Heart left ventricle (tissue), 16 donors: ENCODE measurements around the gene LCLAT1. TPM values are rescaled to one million over a fixed set of nuclear protein-coding genes. Genes with fewer than 3 reads are reported as not detected.

Source experiments
- ATAC-seq, 4 donors: fragments of 200-7000 bp; cut with Tn5 transposase; one replicate each; pipeline ENCODE4 v1.9.1; 2020 to 2022; ENCODE audit warnings: moderate library complexity in 4 of 4, mild to moderate bottlenecking in 3 of 4, moderate number of reproducible peaks in 1 of 4
- DNase-seq, 5 donors: peaks; one replicate each; pipeline ENCODE4 v3.0.0-alpha.2; 2020
- H3K27ac ChIP-seq, 12 donors: fragments of 200-600 bp; sonication (generic) in 4 of 12; one replicate each; pipeline versions ENCODE4 v1.5.0 to v1.8.0; 2016 to 2022; ENCODE audit warnings: mild to moderate bottlenecking in 2 of 12
- H3K27me3 ChIP-seq, 9 donors: fragments of 200-600 bp; sonication (generic) in 2 of 9; one replicate each; pipeline versions ENCODE4 v1.5.1 to v1.8.0; 2016 to 2022; ENCODE audit warnings: mild to moderate bottlenecking in 3 of 9
- H3K36me3 ChIP-seq, 9 donors: fragments of 200-600 bp; sonication (generic) in 2 of 9; one replicate each; pipeline versions ENCODE4 v1.5.0 to v1.8.0; 2018 to 2022; ENCODE audit warnings: mild to moderate bottlenecking in 2 of 9
- H3K4me1 ChIP-seq, 12 donors: fragments of 200-600 bp; sonication (generic) in 4 of 12; one replicate each; pipeline versions ENCODE4 v1.5.0 to v1.8.0; 2016 to 2022; ENCODE audit warnings: mild to moderate bottlenecking in 3 of 12
- H3K4me3 ChIP-seq, 12 donors: fragments of 200-600 bp; sonication (generic) in 4 of 12; one replicate each; pipeline versions ENCODE4 v1.5.0 to v1.8.0; 2017 to 2022; ENCODE audit warnings: mild to moderate bottlenecking in 9 of 12, moderate library complexity in 4 of 12
- H3K9me3 ChIP-seq, 12 donors: fragments of 200-600 bp; sonication (generic) in 4 of 12; one replicate each; pipeline versions ENCODE4 v1.5.0 to v1.8.0; 2016 to 2022; ENCODE audit warnings: mild to moderate bottlenecking in 1 of 12
- POLR2A ChIP-seq, 2 donors: fragments of 450-650 bp; IDR thresholded peaks; one replicate each; pipeline ENCODE4 v1.6.1; 2017; ENCODE audit warnings: antibody characterized with exemption in 2 of 2, mild to moderate bottlenecking in 2 of 2, moderate library complexity in 2 of 2
- WGBS, 4 donors: extraction: QIAGEN DNeasy Blood & Tissue Kit in 2 of 4; methylation state at CpG; one replicate each; pipeline versions ENCODE4 v1.1.5 to v1.1.7; 2013 to 2018; 5-methylcytosine and 5-hydroxymethylcytosine counted together
- intact Hi-C, 10 donors: fragments of 100-400 bp; cut with DNase I; formaldehyde crosslinking; loops; one replicate each; pipeline versions ENCODE4 v1.11.1 to v1.14.2; 2022
- polyA plus RNA-seq, 2 donors: library from polyadenylated mRNA; stranded (reverse); fragments of 200-250 nt; gene quantifications; one replicate each; pipeline ENCODE4 v1.2.3, GENCODE V29; 2013
- total RNA-seq, 9 donors: library from RNA; depleted of rRNA in 2 of 9; stranded (reverse); fragments of >200 nt in 2 of 9; fragmentation: NEBNext Ultra II Directional in 3 of 9; extraction: Animal tissue kit (Norgen Biotek cat#: 25700) in 3 of 9; gene quantifications; one replicate each; pipeline versions ENCODE4 v1.1.0 to v1.2.4, GENCODE V29; 2016 to 2023
- TF ChIP-seq, protein P1 (sequence below), 12 donors: fragments of 200-600 bp; sonication (generic) in 4 of 12; IDR thresholded peaks; one replicate each; pipeline versions ENCODE4 v1.5.0 to v1.8.0; 2018 to 2022; ENCODE audit warnings: antibody characterized with exemption in 12 of 12, mild to moderate bottlenecking in 5 of 12
- donor health status: ischemic (EF 13 %, LVEDD 7.1; RV severe dilation, severe dysfunction).
- donor health status: healthy with polysubstance abuse.
- donor health status: DM: no; HTN: yes; CAD: no.
- donor health status: DM: no; HTN: no; CAD: no.
- donor health status: ischemic (EF 25% LVEDD 6.9; RV normal size, moderate dysfunction).
- donor health status: ischemic (EF 25% LVEDD 5.7; RV mildly dilated, moderate dysfunction).
- donor health status: healthy.
- donor health status: DM: yes; HTN: yes; CAD: no.
- donor health status: ischemic (EF 35%, LVEDD 5.7; RV mildly dilated, moderate dysfunction).
- donor health status: nonischemic (EF 11% LVEDD 7.7; RV severe dilation, severe dysfunction).
- donor health status: DM: yes; HTN: yes; CAD: no.
- donor health status: PGD.
- donor health status: ischemic (EF 29% LVEDD 5.4; RV normal size, mild dysfunction).
- donor health status: nonischemic (EF 23%, LVEDD 6.1; RV moderate dilation, normal function).

LCLAT1 gene
- total and polyA plus RNA-seq, 11 donors: 9.8 to 70.2 (median 43.8) TPM

DNA sequence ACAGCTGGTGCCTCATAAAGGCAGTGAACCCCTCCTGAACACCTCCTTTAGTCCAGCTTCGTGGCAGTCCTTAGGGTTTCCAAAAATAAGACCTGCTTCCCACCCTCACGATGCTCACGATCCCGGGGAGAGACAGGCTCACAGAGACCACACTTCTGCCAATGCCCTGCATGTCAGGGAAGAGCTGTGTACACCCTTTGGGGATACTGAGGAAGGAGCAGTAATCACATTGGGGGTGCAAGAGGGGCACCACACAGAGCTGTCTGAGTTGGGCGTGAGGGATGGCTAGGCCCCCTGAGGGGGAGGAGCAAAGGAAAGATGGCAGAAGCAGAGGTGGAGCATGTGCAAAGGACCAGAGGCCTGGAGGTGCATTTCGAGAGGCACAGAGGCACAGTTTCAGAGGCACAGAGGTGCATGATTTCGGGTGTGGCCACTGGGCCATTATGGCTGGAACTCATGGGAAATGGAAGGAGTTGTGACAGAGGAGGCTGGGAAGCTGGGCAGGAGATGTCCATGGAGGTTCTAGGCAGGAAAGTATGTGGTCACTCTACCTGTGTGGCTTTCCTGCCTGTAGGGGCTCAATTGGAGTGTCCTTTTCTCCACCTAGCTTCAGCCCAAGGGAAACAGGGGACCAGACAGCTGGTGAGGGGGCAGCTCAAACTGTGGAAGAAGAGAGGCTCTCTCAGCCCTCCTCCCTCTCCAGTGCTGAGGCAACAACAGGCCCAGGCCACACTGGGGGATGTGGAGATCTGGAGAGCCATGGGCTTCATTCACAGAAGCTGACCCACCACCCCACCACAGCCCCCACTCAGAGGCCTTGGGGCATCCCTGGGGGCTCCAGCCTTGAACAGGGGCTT, 244.3 kb downstream of the LCLAT1 start:
- H3K4me1 ChIP-seq: peaks cover 0 to 60% (median 30%) of the 10 kb centered on the region in 12 donors
- peak overlapping the region in 6 of 12 donors; percentile 3 to 80 (median 44) for H3K27ac ChIP-seq
- H3K4me3 ChIP-seq: no peak overlapping the region
- DNase-seq (no peak), ATAC-seq (no peak)
- H3K9me3 ChIP-seq: no peaks in the 10 kb centered on the region
- WGBS, 4 donors: 75 to 85% (median 84%) methylated on average over 7 of the region's 7 CpGs
- intact Hi-C loops: loop anchor here in 8 of 10 donors (5.0 to 10.0 kb wide), 12 partner anchors 59 to 484 kb away; no protein-coding TSS in a partner anchor
- no peaks in the 10 kb centered on the region for H3K36me3 ChIP-seq
- no peaks in the 10 kb centered on the region for H3K27me3 ChIP-seq
- TF ChIP-seq, protein P1, sequence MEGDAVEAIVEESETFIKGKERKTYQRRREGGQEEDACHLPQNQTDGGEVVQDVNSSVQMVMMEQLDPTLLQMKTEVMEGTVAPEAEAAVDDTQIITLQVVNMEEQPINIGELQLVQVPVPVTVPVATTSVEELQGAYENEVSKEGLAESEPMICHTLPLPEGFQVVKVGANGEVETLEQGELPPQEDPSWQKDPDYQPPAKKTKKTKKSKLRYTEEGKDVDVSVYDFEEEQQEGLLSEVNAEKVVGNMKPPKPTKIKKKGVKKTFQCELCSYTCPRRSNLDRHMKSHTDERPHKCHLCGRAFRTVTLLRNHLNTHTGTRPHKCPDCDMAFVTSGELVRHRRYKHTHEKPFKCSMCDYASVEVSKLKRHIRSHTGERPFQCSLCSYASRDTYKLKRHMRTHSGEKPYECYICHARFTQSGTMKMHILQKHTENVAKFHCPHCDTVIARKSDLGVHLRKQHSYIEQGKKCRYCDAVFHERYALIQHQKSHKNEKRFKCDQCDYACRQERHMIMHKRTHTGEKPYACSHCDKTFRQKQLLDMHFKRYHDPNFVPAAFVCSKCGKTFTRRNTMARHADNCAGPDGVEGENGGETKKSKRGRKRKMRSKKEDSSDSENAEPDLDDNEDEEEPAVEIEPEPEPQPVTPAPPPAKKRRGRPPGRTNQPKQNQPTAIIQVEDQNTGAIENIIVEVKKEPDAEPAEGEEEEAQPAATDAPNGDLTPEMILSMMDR (IDR thresholded peaks at IDR 0.05): no peak
- TF ChIP-seq POLR2A (IDR thresholded peaks at IDR 0.05): no peak

DNA sequence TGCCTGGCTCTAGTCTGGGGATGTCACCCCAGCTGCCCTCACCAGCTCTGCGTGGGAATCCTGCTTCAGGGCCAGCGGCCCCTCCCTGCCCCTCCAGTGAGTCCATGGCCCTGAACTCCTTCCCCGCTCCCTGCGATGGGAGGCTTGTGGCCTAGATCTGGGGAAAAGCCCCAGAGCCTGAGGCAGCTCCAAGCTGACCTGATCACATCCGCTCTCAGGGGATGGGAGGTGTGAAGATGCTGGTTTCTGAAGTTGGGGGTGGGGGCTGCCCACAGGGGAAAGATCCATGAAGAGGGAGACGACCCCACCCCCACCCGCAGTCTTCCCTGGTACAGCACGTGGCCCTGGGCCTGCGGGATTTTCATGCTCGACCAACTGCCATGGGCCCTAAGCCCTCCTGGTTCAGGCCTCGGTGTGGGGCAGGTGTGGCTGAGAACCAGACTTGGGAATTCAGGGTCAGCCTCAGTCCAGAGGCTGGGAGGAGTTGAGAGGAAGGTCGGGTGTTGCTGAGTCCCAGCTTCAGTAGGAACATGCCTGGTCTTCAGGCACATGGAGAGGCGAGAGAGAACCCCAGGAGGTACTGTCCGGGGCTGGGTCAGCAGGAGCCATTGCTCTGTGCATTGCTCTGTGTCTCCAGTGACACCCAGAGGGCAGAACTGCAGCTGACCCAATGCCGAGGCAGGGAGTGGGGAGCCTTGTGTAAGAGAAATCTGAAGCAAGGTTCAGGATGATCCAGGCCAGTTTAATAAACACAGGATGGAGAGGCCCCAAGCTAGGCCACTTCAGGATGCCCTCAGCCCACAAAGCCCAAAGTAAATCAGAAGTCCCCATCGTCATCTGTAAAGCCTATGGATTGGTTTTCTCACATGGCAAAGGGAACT, 245.1 kb downstream of the LCLAT1 start:
- Histone ChIP-seq H3K27ac (peak overlapping the region in 6 of 12 donors; percentile 29 to 80 (median 48)), H3K27me3 (no peaks in the 10 kb centered on the region), H3K4me3 (no peak overlapping the region), H3K9me3 (no peaks in the 10 kb centered on the region), H3K4me1 (peaks cover 0 to 53% (median 27%) of the 10 kb centered on the region in 12 donors), H3K36me3 (no peaks in the 10 kb centered on the region)
- peak in 3 of 4 donors; percentile 63 to 75 (median 65) for ATAC-seq
- no peak for TF ChIP-seq POLR2A (IDR thresholded peaks at IDR 0.05)
- TF ChIP-seq, protein P1 (IDR thresholded peaks at IDR 0.05): peak in 10 of 12 donors; percentile 29 to 57 (median 44)
- intact Hi-C loops: loop anchor here in 8 of 10 donors (5.0 to 10.0 kb wide), 12 partner anchors 60 to 485 kb away; no protein-coding TSS in a partner anchor
- DNase-seq: peak in 2 of 5 donors; percentile 61 to 63
- WGBS, 4 donors: 73 to 84% (median 79%) methylated on average over 7 to 16 of the region's 16 CpGs

DNA sequence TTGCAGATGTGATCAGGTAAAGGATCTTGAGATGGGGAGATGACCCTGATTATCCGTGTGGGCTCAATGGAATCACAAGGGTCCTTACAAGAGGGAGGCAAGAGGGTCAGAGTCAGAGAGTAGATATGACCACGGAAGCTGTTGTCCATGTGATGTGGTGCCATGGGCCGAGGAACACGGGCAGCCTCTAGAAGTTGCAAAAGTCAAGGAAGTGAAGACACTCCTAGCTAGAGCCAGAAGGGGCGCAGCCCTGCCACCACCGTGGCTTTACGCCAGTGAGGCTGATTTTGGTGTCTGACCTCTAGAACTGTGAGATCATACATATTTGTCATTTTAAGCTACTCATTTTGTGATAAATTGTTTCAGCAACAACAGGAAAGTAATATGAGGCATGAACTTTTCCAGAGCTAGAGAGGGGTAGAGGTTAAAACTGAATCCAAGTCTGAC, 245.8 kb downstream of the LCLAT1 start:
- WGBS, 4 donors: 88 to 91% (median 90%) methylated on average over 7 of the region's 7 CpGs
- Histone ChIP-seq H3K27me3 (no peaks in the 10 kb centered on the region), H3K4me3 (no peak overlapping the region), H3K4me1 (peaks cover 0 to 53% (median 27%) of the 10 kb centered on the region in 12 donors), H3K9me3 (peaks cover 0 to 3% (median 0%) of the 10 kb centered on the region in 12 donors), H3K36me3 (no peaks in the 10 kb centered on the region), H3K27ac (peak overlapping the region in 5 of 12 donors; percentile 14 to 80 (median 31))
- intact Hi-C loops: loop anchor here in 8 of 10 donors (5.0 to 10.0 kb wide), 12 partner anchors 61 to 486 kb away; no protein-coding TSS in a partner anchor
- TF ChIP-seq, protein P1 (IDR thresholded peaks at IDR 0.05): no peak
- no peak for TF ChIP-seq POLR2A (IDR thresholded peaks at IDR 0.05)
- DNase-seq (no peak), ATAC-seq (no peak)

Other genes with a start within 250 kb of the LCLAT1 start
- 100 to 1,000 TPM; 125 to 226 (median 169) TPM for gene LBH, start 215.7 kb upstream of the LCLAT1 start, total RNA-seq
- gene LBH, start 215.7 kb upstream of the LCLAT1 start, polyA plus RNA-seq: 100 to 1,000 TPM in 1 of 2 donors, 10 to 100 TPM in 1; 54.2 to 166 TPM